ENCODE measurements around the gene SLFN11. TPM values are rescaled to one million over a fixed set of nuclear protein-coding genes. Genes with fewer than 3 reads are reported as not detected.
"Not testable (repeated sequence)": the region's sequence is repeated elsewhere in the genome, so short reads cannot be mapped to it uniquely, and the experiment has no call there.

SLFN11 gene, protein sequence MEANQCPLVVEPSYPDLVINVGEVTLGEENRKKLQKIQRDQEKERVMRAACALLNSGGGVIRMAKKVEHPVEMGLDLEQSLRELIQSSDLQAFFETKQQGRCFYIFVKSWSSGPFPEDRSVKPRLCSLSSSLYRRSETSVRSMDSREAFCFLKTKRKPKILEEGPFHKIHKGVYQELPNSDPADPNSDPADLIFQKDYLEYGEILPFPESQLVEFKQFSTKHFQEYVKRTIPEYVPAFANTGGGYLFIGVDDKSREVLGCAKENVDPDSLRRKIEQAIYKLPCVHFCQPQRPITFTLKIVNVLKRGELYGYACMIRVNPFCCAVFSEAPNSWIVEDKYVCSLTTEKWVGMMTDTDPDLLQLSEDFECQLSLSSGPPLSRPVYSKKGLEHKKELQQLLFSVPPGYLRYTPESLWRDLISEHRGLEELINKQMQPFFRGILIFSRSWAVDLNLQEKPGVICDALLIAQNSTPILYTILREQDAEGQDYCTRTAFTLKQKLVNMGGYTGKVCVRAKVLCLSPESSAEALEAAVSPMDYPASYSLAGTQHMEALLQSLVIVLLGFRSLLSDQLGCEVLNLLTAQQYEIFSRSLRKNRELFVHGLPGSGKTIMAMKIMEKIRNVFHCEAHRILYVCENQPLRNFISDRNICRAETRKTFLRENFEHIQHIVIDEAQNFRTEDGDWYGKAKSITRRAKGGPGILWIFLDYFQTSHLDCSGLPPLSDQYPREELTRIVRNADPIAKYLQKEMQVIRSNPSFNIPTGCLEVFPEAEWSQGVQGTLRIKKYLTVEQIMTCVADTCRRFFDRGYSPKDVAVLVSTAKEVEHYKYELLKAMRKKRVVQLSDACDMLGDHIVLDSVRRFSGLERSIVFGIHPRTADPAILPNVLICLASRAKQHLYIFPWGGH
- polyA plus RNA-seq (ENCODE audit: low read depth in 6 of 6) = 10 to 100 TPM in 1 of 6 donors, 1 to 10 TPM in 5; 5.8 to 11.0 (median 6.9) TPM

GRCh38 chr17:35373534-35373983 is at the start of gene SLFN11:
SLFN11 (minus strand) TSS chr17:35373621; CDS start chr17:35363807, 9,814 bp downstream.
- Mint-ChIP-seq H3K4me1 (peaks cover 14 to 49% (median 28%) of the 10 kb centered on the region in 3 donors), H3K4me3 (peak within 1 kb of the TSS; percentile 96 to 100 (median 99)), H3K36me3 (peaks cover 5 to 7% of the 10 kb centered on the region in 2 donors), H3K9me3 (peaks cover 0 to 12% (median 2%) of the 10 kb centered on the region in 7 donors), H3K27ac (peak within 1 kb of the TSS; percentile 91 to 98 (median 96)), H3K27me3 (no peaks in the 10 kb centered on the region)
- ATAC-seq (ENCODE audit: low read depth in 2 of 2) (peak; percentile 80), DNase-seq (peak; percentile 64)

GRCh38 chr17:35421069-35421468 is 47.6 kb upstream of the SLFN11 start:
- H3K27me3 Mint-ChIP-seq; H3K4me3 Mint-ChIP-seq; H3K27ac Mint-ChIP-seq; H3K9me3 Mint-ChIP-seq; ATAC-seq (ENCODE audit: low read depth in 2 of 2); H3K4me1 Mint-ChIP-seq; DNase-seq: not testable (repeated sequence)
- H3K36me3 Mint-ChIP-seq = peaks cover 8 to 14% of the 10 kb centered on the region in 2 donors

DNA sequence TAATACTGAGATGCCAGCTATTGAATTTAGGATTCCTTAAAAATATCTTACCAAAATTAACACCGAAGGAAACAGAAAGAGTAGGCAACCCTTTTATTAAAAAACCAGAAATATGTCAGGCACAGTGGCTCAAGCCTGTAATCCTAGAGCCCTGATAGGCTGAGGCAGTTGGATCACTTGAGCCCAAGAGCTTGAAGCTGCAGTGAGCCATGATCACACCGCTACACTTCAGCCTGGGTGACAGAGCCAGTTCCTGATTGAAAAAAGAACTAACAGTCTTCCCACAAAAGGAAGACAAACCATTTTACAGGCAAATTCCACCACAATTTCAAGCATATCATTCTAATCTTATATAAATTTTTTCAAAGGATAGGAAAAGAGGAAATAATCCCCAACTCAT is 43.2 kb upstream of the SLFN11 start:
- ATAC-seq (ENCODE audit: low read depth in 2 of 2) (no peak), DNase-seq (no peak)
- Mint-ChIP-seq H3K36me3 (peaks cover 8 to 12% of the 10 kb centered on the region in 2 donors), H3K9me3 (no peaks in the 10 kb centered on the region), H3K4me1 (no peaks in the 10 kb centered on the region), H3K27ac (peak overlapping the region in 2 of 6 donors; percentile 33 to 38), H3K27me3 (no peaks in the 10 kb centered on the region), H3K4me3 (no peak overlapping the region)

DNA sequence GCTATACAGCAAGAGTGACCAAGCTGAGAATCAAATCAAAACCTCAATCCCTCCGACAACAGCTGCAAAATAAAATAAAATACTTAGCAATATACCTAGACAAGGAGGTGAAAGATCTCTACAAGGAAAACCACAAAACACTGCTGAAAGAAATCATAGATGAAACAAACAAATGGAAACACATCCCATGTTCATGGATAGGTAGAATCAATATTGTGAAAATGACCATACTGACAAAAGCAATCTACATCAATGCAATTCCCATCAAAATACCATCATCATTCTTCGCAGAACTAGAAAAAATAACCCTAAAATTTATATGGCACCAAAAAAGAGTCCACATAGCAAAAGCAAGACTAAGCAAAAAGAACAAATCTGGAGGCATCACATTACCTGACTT is 41.3 kb upstream of the SLFN11 start:
- not testable (repeated sequence) for DNase-seq, H3K4me1 Mint-ChIP-seq, H3K27ac Mint-ChIP-seq

GRCh38 chr17:35414247-35414646 is 40.8 kb upstream of the SLFN11 start:
- no peak for ATAC-seq (ENCODE audit: low read depth in 2 of 2)
- no peaks in the 10 kb centered on the region for H3K9me3 Mint-ChIP-seq
- peaks cover 11 to 21% of the 10 kb centered on the region in 2 donors for H3K36me3 Mint-ChIP-seq
- no peak overlapping the region for H3K4me3 Mint-ChIP-seq
- H3K27me3 Mint-ChIP-seq = no peaks in the 10 kb centered on the region
- no peak overlapping the region for H3K27ac Mint-ChIP-seq
- no peaks in the 10 kb centered on the region for H3K4me1 Mint-ChIP-seq
- DNase-seq = no peak

More for the DNA sequence above, 41.3 kb upstream of the SLFN11 start:
- not testable (repeated sequence) for H3K9me3 Mint-ChIP-seq; H3K27me3 Mint-ChIP-seq; H3K4me3 Mint-ChIP-seq; ATAC-seq (ENCODE audit: low read depth in 2 of 2)
- H3K36me3 Mint-ChIP-seq = peaks cover 8 to 21% of the 10 kb centered on the region in 2 donors

DNA sequence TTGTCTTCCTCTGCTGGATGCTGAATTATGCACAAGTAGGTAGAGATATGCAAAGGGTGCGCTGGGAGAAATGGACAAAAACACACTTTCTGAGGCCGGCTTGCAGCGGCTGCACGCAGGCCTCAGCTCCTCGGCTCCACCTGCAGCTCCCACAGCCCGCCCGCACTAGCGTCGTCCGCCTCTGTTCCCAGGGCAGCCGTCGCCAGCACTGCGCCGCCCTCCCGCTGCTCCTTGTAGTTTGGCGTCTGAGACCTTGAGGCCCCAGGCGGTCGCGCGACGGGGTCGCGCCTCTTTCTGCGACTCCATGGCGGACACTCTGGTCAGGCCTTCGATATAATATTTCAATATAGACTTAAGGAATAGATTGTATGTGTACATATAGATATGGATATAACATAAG is 34.1 kb upstream of the SLFN11 start:
- no peak for ATAC-seq (ENCODE audit: low read depth in 2 of 2)
- H3K36me3 Mint-ChIP-seq = peaks cover 9% of the 10 kb centered on the region in 2 donors
- no peak overlapping the region for H3K27ac Mint-ChIP-seq
- H3K4me1 Mint-ChIP-seq = no peaks in the 10 kb centered on the region
- H3K4me3 Mint-ChIP-seq = no peak overlapping the region
- DNase-seq = no peak
- peaks cover 0 to 1% (median 0%) of the 10 kb centered on the region in 7 donors for H3K9me3 Mint-ChIP-seq
- no peaks in the 10 kb centered on the region for H3K27me3 Mint-ChIP-seq

GRCh38 chr17:35406568-35406967 is 33.1 kb upstream of the SLFN11 start:
- Mint-ChIP-seq H3K9me3 (peaks cover 0 to 1% (median 0%) of the 10 kb centered on the region in 7 donors), H3K36me3 (peaks cover 9% of the 10 kb centered on the region in 2 donors), H3K27me3 (no peaks in the 10 kb centered on the region), H3K4me1 (no peaks in the 10 kb centered on the region), H3K4me3 (no peak overlapping the region), H3K27ac (no peak overlapping the region)
- ATAC-seq (ENCODE audit: low read depth in 2 of 2) (no peak), DNase-seq (no peak)

- H3K4me1 Mint-ChIP-seq = no peaks in the 10 kb centered on the region
- no peak for ATAC-seq (ENCODE audit: low read depth in 2 of 2)
- no peak overlapping the region for H3K4me3 Mint-ChIP-seq
- H3K36me3 Mint-ChIP-seq = peaks cover 0 to 6% of the 10 kb centered on the region in 2 donors
- H3K27me3 Mint-ChIP-seq = no peaks in the 10 kb centered on the region
- no peak for DNase-seq
- H3K27ac Mint-ChIP-seq = no peak overlapping the region
- peaks cover 0 to 6% (median 0%) of the 10 kb centered on the region in 7 donors for H3K9me3 Mint-ChIP-seq
Observed at GRCh38 chr17:35404360-35404759, 30.9 kb upstream of the SLFN11 start.

DNA sequence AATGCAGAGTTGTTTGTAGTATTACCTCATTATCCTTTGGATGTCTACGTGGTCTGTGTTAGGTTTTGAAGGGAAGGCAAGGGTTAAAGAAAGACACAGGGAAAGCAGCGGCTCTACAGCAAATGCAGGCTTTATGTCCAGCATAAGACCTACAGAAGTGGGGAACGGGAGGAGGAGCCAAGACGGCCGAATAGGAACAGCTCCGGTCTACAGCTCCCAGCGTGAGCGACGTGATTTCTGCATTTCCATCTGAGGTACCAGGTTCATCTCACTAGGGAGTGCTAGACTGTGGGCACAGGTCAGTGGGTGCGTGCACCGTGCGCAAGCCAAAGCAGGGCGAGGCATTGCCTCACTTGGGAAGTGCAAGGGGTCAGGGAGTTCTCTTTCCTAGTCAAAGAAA is 20.4 kb upstream of the SLFN11 start:
- not testable (repeated sequence) for H3K4me1 Mint-ChIP-seq; H3K27me3 Mint-ChIP-seq; ATAC-seq (ENCODE audit: low read depth in 2 of 2); H3K9me3 Mint-ChIP-seq; DNase-seq; H3K36me3 Mint-ChIP-seq; H3K4me3 Mint-ChIP-seq
- peak overlapping the region in 1 of 6 donors; percentile 3 for H3K27ac Mint-ChIP-seq

GRCh38 chr17:35390663-35391062 is 17.2 kb upstream of the SLFN11 start:
- peaks cover 0 to 4% (median 0%) of the 10 kb centered on the region in 7 donors for H3K9me3 Mint-ChIP-seq
- peak overlapping the region in 1 of 8 donors; percentile 28 for H3K4me3 Mint-ChIP-seq
- peaks cover 8 to 13% (median 8%) of the 10 kb centered on the region in 3 donors for H3K27me3 Mint-ChIP-seq
- peaks cover 0 to 9% (median 0%) of the 10 kb centered on the region in 3 donors for H3K4me1 Mint-ChIP-seq
- H3K27ac Mint-ChIP-seq = no peak overlapping the region
- DNase-seq = no peak
- H3K36me3 Mint-ChIP-seq = no peaks in the 10 kb centered on the region
- no peak for ATAC-seq (ENCODE audit: low read depth in 2 of 2)

DNA sequence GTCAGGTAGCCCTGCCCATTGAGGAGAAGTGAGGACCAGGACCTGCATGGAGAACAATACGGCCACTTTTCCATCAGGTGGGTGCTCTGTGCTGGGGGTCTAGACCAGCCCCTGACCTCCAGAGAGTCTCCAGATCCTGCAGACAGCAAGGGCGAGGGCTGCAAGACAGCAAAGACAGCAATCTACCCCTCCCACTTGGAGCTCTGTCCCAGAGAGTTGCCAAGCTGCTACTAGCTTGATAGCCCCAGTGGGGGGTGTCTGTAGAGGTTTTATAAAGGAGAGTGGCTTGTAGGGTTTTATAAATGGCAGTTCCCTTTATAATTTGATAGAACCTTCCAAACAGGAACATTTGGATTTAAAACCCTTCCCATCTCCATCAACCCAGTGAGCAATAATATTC is 16.7 kb upstream of the SLFN11 start:
- Mint-ChIP-seq H3K27ac (no peak overlapping the region), H3K9me3 (no peaks in the 10 kb centered on the region), H3K27me3 (peaks cover 8 to 13% (median 8%) of the 10 kb centered on the region in 3 donors), H3K4me1 (peaks cover 0 to 9% (median 0%) of the 10 kb centered on the region in 3 donors), H3K36me3 (no peaks in the 10 kb centered on the region), H3K4me3 (no peak overlapping the region)
- ATAC-seq (ENCODE audit: low read depth in 2 of 2) = no peak
- no peak for DNase-seq

DNA sequence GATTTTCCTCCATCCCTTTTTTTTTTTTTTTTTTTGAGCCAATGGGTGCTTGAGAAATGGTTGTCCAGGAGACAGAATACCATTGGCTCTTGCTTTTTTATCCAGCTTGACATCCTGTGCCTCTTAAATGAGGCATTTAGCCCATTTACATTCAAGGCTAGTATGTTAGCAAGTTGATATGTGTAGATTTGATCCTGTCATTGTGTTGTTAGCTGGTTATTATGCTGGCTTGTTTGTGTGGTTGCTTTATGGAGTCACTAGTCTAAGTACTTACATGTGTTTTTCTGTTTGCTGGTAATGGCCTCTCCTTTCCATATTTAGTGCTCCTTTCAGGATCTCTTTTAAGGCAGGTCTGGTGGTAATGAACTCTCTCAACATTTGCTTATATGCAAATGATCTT is 14.1 kb upstream of the SLFN11 start:
- peaks cover 2 to 18% (median 4%) of the 10 kb centered on the region in 3 donors for H3K4me1 Mint-ChIP-seq
- peaks cover 0 to 9% (median 0%) of the 10 kb centered on the region in 3 donors for H3K27me3 Mint-ChIP-seq
- no peak overlapping the region for H3K27ac Mint-ChIP-seq
- H3K4me3 Mint-ChIP-seq = no peak overlapping the region
- DNase-seq = no peak
- no peaks in the 10 kb centered on the region for H3K36me3 Mint-ChIP-seq
- no peak for ATAC-seq (ENCODE audit: low read depth in 2 of 2)
- H3K9me3 Mint-ChIP-seq = no peaks in the 10 kb centered on the region

DNA sequence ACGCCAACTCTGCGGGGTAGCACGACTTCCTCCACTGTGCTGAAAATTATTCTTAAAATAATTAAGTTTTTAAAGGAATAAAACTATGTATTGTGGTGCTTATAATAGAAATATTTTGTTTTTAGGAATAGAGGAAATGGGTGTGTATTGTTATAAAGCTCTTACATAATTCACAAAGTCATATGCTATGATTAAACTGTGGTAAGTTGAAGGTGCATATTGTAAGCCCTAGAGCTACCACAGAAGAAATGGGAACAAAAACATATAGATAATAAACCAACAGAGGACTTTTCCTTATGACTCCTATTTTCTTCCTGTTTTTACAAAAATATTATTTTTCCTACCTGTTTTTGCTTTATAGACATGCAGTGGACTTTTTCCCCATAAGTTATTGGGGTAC is 4.3 kb upstream of the SLFN11 start:
- Mint-ChIP-seq H3K4me3 (peak overlapping the region in 1 of 8 donors; percentile 14), H3K27me3 (no peaks in the 10 kb centered on the region), H3K27ac (no peak overlapping the region), H3K4me1 (peaks cover 26 to 44% (median 40%) of the 10 kb centered on the region in 3 donors), H3K36me3 (no peaks in the 10 kb centered on the region), H3K9me3 (peaks cover 0 to 5% (median 0%) of the 10 kb centered on the region in 7 donors)
- no peak for DNase-seq
- ATAC-seq (ENCODE audit: low read depth in 2 of 2) = no peak

Data from naive B cell (primary cell).